Stimulated activated naive B cell treated with anti-CD40 and anti-IgM and Interleukin-4, amounts not matched to agents 10 μg/mL and 1 μg/mL and 100 μg/mL, for 72 hours (primary cell): ENCODE measurements around the gene TGFB2.

Source experiments
- ATAC-seq, 2 donors: fragments of 150-1000 bp; cut with Tn5 transposase; replicated peaks; 2 replicates each; pipeline ENCODE4 v1.10.0; 2021; ENCODE audit warnings: moderate library complexity in 1 of 2
- DNase-seq: peaks from one replicate; pipeline ENCODE4 v3.0.0; 2021
- H3K27ac Mint-ChIP-seq: one replicate; pipeline ENCODE4 v1.8.0; 2022; ENCODE audit warnings: mild to moderate bottlenecking, mixed read lengths
- H3K27me3 Mint-ChIP-seq, 2 donors: one replicate each; pipeline ENCODE4 v1.8.0; 2022; ENCODE audit warnings: mixed read lengths in 2 of 2
- H3K36me3 Mint-ChIP-seq, 2 donors: one replicate each; pipeline ENCODE4 v1.8.0; 2022; ENCODE audit warnings: mixed read lengths in 2 of 2, mild to moderate bottlenecking in 1 of 2
- H3K4me1 Mint-ChIP-seq, 2 donors: one replicate each; pipeline ENCODE4 v1.8.0; 2022; ENCODE audit warnings: mixed read lengths in 2 of 2, mild to moderate bottlenecking in 1 of 2
- H3K4me3 Mint-ChIP-seq, 2 donors: one replicate each; pipeline ENCODE4 v1.8.0; 2022; ENCODE audit warnings: mild to moderate bottlenecking in 2 of 2, mixed read lengths in 2 of 2, moderate library complexity in 1 of 2
- H3K9me3 Mint-ChIP-seq, 2 donors: one replicate each; pipeline ENCODE4 v1.8.0; 2022; ENCODE audit warnings: mixed read lengths in 2 of 2, mild to moderate bottlenecking in 1 of 2

Gene TGFB2

DNA sequence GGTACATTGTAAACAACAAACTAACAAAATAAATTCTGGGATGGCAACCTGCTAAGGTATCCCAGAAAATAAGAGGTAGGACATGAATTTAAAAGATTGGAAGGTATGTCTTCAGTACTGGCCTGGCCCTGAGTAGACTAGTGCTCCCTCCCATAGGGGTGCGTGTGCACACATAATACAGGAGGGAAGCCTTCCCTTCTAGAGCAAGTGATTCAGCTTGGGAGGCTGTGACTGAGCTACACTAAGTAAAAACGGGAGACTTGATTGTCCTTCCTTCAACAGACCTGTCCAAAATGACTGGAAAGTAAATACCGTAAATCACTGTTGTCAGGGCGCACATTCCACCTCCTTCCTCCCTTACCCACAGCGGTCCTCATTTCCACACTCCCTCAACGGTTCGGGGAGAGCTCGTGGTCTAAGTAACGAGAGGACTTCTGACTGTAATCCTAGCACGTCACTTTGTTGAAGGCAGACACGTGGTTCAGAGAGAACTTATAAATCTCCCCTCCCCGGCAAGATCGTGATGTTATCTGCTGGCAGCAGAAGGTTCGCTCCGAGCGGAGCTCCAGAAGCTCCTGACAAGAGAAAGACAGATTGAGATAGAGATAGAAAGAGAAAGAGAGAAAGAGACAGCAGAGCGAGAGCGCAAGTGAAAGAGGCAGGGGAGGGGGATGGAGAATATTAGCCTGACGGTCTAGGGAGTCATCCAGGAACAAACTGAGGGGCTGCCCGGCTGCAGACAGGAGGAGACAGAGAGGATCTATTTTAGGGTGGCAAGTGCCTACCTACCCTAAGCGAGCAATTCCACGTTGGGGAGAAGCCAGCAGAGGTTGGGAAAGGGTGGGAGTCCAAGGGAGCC is at the start of gene TGFB2:
Gene TGFB2, plus strand, starts transcription at position 523 of the 859 bp plus-strand sequence. CDS start 1,366 bp downstream, outside the sequence.
- peak; percentile 15 for DNase-seq
- H3K27me3 Mint-ChIP-seq, result no peaks in the 10 kb centered on the region
- H3K4me3 Mint-ChIP-seq, result no peak within 1 kb of the TSS
- no peaks in the 10 kb centered on the region for H3K9me3 Mint-ChIP-seq
- peaks cover 8 to 13% of the 10 kb centered on the region in 2 donors for H3K36me3 Mint-ChIP-seq
- ATAC-seq, result peak; percentile 57 to 58
- peak within 1 kb of the TSS; percentile 42 for H3K27ac Mint-ChIP-seq
- peaks cover 22 to 36% of the 10 kb centered on the region in 2 donors for H3K4me1 Mint-ChIP-seq

DNA sequence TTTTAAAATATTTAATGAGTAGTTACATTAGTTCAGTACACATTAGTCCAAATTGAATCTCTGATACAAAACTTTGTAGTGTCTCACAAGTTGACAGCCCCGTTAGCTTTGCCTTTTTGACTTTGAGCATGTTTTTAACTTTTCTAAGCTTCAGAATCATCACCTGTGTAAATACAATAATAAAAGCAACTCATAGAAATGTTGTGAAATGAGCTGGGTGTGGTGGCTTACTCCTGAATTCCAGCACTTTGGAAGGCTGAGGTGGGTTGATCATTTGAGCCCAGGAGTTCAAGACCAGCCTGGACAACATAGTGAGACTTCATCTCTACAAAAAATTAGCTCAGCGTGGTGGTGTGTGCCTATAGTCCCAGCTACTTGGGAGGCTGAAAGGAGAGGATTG is 49.0 kb upstream of the TGFB2 start:
- Mint-ChIP-seq H3K27ac (no peak overlapping the region), H3K36me3 (peaks cover 9 to 15% of the 10 kb centered on the region in 2 donors), H3K27me3 (no peaks in the 10 kb centered on the region), H3K4me3 (no peak overlapping the region), H3K9me3 (no peaks in the 10 kb centered on the region), H3K4me1 (peaks cover 12 to 19% of the 10 kb centered on the region in 2 donors)
- DNase-seq, result no peak
- ATAC-seq, result no peak

- H3K4me1 Mint-ChIP-seq, result peaks cover 12 to 19% of the 10 kb centered on the region in 2 donors
Measured at GRCh38 chr1:218297461-218297860, 47.7 kb upstream of the TGFB2 start.

DNA sequence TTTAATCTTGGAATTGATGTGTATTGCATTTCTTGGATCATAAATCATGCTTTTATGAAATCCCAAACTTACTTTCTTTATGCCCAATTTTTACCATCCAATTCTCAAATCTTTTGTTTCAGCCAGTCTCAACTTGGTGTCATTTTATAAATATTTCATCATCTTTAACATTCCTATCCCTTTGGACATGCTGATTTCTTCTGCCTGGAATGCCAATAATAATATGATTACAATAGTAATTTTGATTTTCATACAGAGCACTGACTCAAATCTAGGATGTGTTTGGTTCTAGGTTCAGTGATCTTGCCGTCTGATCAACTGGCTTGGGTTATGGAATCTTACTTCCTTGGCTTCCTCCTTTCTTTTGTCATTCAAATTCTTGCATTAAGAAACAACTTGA is 47.3 kb upstream of the TGFB2 start:
- Mint-ChIP-seq H3K27me3 (no peaks in the 10 kb centered on the region), H3K4me1 (peaks cover 12 to 19% of the 10 kb centered on the region in 2 donors), H3K36me3 (peaks cover 16 to 20% of the 10 kb centered on the region in 2 donors), H3K4me3 (no peak overlapping the region), H3K27ac (no peak overlapping the region), H3K9me3 (no peaks in the 10 kb centered on the region)
- no peak for ATAC-seq
- no peak for DNase-seq

More at GRCh38 chr1:218297461-218297860, 47.7 kb upstream of the TGFB2 start:
- peaks cover 16 to 20% of the 10 kb centered on the region in 2 donors for H3K36me3 Mint-ChIP-seq
- no peak overlapping the region for H3K27ac Mint-ChIP-seq
- no peaks in the 10 kb centered on the region for H3K9me3 Mint-ChIP-seq
- no peaks in the 10 kb centered on the region for H3K27me3 Mint-ChIP-seq
- DNase-seq, result no peak
- no peak overlapping the region for H3K4me3 Mint-ChIP-seq
- no peak for ATAC-seq

DNA sequence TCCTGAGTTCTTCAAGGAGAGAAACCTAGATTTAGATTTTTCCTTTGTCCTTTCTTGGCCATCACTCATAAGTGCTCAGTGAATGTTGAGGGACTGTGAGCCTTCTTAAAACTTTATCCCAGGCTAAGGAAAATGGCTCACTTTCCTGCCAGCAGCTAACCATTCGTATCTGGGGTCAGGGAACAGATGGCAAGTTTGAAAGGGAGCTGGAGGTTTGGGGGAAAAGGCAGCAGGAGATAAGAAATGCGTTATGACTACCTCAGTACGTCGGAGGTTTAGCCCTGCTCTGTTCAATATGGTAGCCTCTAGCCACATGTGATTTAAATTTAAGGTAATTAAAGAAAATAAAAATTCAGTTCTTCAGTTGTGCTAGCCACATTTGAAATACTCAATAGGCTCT is 46.7 kb upstream of the TGFB2 start:
- ATAC-seq (no peak), DNase-seq (no peak)
- H3K36me3 Mint-ChIP-seq, result peaks cover 16 to 20% of the 10 kb centered on the region in 2 donors
- H3K4me1 Mint-ChIP-seq, result peaks cover 12 to 19% of the 10 kb centered on the region in 2 donors
- H3K9me3 Mint-ChIP-seq, result no peaks in the 10 kb centered on the region
- H3K27ac Mint-ChIP-seq, result no peak overlapping the region
- H3K4me3 Mint-ChIP-seq, result no peak overlapping the region
- no peaks in the 10 kb centered on the region for H3K27me3 Mint-ChIP-seq

DNA sequence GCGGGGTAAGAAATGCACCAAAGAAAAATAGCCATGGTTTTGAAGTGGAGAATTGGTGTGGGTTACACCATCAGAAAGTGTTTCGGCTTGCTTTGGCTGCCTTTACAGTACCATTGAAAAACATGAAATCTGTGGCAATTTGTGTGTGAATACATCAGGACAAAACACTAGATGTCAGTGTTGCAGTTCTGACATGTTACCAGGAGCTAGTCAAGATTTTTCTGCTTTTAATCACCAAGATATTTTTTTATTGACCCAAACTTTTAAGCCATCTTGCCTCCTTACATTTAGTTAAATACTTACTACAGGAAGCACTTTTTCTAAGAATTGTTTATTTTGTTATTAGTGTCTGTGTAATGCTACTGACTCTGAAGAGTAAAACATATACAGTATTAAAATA is 45.7 kb upstream of the TGFB2 start:
- Mint-ChIP-seq H3K27me3 (no peaks in the 10 kb centered on the region), H3K27ac (no peak overlapping the region), H3K36me3 (peaks cover 16% of the 10 kb centered on the region in 2 donors), H3K4me1 (peaks cover 12 to 19% of the 10 kb centered on the region in 2 donors), H3K9me3 (no peaks in the 10 kb centered on the region), H3K4me3 (no peak overlapping the region)
- DNase-seq (no peak), ATAC-seq (no peak)

DNA sequence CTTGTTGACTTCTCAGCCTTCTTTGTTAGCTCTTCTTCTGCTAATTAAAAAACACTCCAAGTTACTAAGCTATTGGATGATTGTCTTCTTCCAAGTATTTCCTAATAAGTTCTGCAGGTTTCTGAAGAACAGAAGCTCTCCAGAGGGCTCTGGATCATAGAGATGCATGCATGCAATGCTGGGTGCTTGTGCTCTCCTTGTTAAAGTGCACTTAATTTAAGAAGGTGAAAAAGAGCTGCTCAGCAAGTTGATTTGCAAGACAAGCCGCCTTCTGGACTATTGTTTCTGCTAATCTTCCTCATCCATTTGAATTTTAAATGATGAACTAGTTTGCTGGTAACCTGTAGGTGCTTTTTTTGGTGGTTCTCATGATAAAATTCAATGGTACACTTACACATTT is 43.9 kb upstream of the TGFB2 start:
- ATAC-seq, result no peak
- Mint-ChIP-seq H3K9me3 (no peaks in the 10 kb centered on the region), H3K36me3 (peaks cover 20 to 21% of the 10 kb centered on the region in 2 donors), H3K4me3 (no peak overlapping the region), H3K27ac (no peak overlapping the region), H3K4me1 (peaks cover 12 to 18% of the 10 kb centered on the region in 2 donors), H3K27me3 (no peaks in the 10 kb centered on the region)
- no peak for DNase-seq

GRCh38 chr1:218302155-218302554 is 43.0 kb upstream of the TGFB2 start:
- H3K9me3 Mint-ChIP-seq, result no peaks in the 10 kb centered on the region
- no peaks in the 10 kb centered on the region for H3K27me3 Mint-ChIP-seq
- DNase-seq, result no peak
- no peak overlapping the region for H3K27ac Mint-ChIP-seq
- peaks cover 17% of the 10 kb centered on the region in 2 donors for H3K36me3 Mint-ChIP-seq
- H3K4me1 Mint-ChIP-seq, result peaks cover 5 to 9% of the 10 kb centered on the region in 2 donors
- no peak overlapping the region for H3K4me3 Mint-ChIP-seq
- ATAC-seq, result no peak

DNA sequence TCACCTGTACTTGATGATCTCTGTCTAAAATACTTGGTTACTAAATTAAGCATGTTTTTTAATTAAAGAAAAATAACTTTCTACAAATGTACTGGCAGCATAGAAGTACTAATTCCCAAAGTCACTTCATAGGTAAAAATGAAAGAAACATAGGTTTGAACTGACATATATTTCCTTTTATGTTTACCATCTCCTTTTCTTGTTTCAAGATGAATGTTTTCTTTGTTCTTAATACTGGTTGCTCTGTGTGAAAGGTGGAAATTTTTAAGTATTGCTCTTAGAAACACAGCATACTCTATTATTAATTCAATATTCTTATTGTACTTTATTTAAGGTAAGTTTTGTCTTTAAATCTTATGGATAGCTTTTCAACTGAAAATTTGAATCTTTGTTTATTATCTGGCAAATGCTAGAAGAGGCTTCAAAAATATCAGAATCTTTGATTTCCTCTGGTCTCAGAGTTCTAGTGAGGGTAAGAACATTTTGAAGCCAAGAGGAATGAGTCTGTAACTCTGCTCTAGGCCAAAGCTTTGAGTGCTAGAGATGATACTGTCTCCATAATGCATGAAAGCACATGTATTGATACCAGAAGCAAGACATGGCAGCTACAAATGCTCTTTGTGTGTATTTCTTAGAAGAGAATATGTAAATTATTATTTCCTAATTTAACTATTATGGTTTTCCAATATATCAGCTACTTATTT is 41.8 kb upstream of the TGFB2 start:
- Mint-ChIP-seq H3K4me1 (peaks cover under 1 to 2% of the 10 kb centered on the region in 2 donors), H3K4me3 (no peak overlapping the region)

GRCh38 chr1:218304281-218305039 is 40.7 kb upstream of the TGFB2 start:
- Mint-ChIP-seq H3K27ac (no peak overlapping the region), H3K9me3 (no peaks in the 10 kb centered on the region), H3K4me3 (no peak overlapping the region), H3K27me3 (no peaks in the 10 kb centered on the region), H3K36me3 (peaks cover 19 to 26% of the 10 kb centered on the region in 2 donors), H3K4me1 (no peaks in the 10 kb centered on the region)
- DNase-seq (no peak), ATAC-seq (no peak)

More for the DNA sequence above, 41.8 kb upstream of the TGFB2 start:
- DNase-seq (no peak), ATAC-seq (no peak)
- Mint-ChIP-seq H3K9me3 (no peaks in the 10 kb centered on the region), H3K36me3 (peaks cover 17 to 21% of the 10 kb centered on the region in 2 donors), H3K27me3 (no peaks in the 10 kb centered on the region), H3K27ac (peak overlapping the region; percentile 17)

DNA sequence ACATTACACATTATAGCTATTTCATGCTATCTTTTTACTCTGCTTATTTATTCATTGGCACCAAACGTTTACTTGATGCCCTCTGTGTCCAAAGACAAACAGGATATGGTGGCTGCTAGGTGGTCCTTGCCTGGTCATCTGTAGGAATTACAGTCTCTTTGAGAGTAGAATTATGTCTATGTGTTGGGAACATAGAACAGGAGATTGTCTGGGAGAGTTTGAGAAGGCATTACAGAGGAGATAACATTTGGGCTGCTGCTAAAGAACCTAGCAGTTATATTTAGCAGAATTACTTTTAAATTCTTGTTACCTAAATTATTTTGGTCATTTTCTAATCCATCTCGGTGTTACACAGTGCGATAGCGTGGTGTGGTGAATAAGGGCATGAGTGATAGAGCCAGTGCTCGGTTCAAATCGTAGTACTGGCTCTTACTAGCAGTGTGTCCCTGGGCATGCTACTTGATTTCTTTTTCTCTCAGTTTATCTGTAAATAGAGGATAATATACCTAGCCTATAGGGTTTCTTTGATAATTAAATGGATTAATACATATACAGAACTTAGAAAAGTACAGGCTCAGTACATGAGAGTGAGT is 39.6 kb upstream of the TGFB2 start:
- DNase-seq, result no peak
- Mint-ChIP-seq H3K4me3 (no peak overlapping the region), H3K36me3 (peaks cover 19 to 28% of the 10 kb centered on the region in 2 donors), H3K27ac (no peak overlapping the region), H3K27me3 (no peaks in the 10 kb centered on the region), H3K9me3 (no peaks in the 10 kb centered on the region), H3K4me1 (no peaks in the 10 kb centered on the region)
- no peak for ATAC-seq

DNA sequence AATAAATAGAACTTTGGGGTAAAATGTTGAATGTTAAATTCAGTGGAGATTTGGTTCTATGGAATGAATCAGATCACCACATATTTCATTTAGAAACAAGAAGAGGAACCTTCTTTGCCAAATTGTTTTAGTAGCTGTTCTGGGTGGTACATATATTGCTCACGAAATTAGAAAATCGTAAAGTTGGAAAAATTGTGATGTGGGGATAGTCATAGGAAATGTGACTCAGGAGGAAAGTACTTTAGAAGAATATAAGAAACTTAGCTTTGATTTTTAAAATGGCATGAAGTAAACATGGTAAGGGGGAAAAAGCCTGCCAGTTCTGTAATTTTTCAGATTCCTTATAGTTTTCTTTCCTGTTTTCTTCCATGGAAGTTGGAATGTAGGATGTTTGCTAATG is 32.6 kb upstream of the TGFB2 start:
- peaks cover 31 to 38% of the 10 kb centered on the region in 2 donors for H3K36me3 Mint-ChIP-seq
- DNase-seq, result no peak
- H3K27me3 Mint-ChIP-seq, result no peaks in the 10 kb centered on the region
- H3K4me1 Mint-ChIP-seq, result peaks cover 8 to 11% of the 10 kb centered on the region in 2 donors
- ATAC-seq, result peak in 1 of 2 donors; percentile 34
- no peaks in the 10 kb centered on the region for H3K9me3 Mint-ChIP-seq
- H3K27ac Mint-ChIP-seq, result peak overlapping the region; percentile 44
- H3K4me3 Mint-ChIP-seq, result no peak overlapping the region

DNA sequence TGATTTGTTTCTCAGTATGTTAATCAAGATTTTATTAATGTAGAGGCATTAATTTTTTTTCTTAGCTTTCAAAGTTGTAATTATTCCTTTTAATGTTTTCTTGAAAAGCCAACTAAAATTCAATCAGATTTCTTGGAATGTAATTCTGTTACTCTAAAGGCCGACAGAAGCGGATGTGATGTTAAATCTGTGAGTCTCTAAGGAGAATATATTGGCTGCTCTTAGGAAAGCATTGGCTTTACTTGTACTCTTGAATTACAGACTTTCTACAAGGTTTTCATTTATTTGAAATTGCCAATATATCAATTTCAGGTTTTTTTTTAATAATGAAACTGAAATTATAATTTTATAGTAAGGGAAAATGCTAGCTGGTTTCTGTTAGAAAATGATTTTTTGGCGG is 30.8 kb upstream of the TGFB2 start:
- Mint-ChIP-seq H3K27ac (no peak overlapping the region), H3K27me3 (no peaks in the 10 kb centered on the region), H3K9me3 (no peaks in the 10 kb centered on the region), H3K4me3 (no peak overlapping the region), H3K4me1 (peaks cover 8 to 11% of the 10 kb centered on the region in 2 donors), H3K36me3 (peaks cover 31 to 35% of the 10 kb centered on the region in 2 donors)
- DNase-seq, result no peak
- ATAC-seq, result no peak

GRCh38 chr1:218315638-218316037 is 29.5 kb upstream of the TGFB2 start:
- DNase-seq, result no peak
- Mint-ChIP-seq H3K27me3 (no peaks in the 10 kb centered on the region), H3K27ac (no peak overlapping the region), H3K9me3 (no peaks in the 10 kb centered on the region), H3K4me1 (peaks cover 8 to 11% of the 10 kb centered on the region in 2 donors), H3K36me3 (peaks cover 36 to 39% of the 10 kb centered on the region in 2 donors), H3K4me3 (no peak overlapping the region)
- no peak for ATAC-seq
